ENCODE results near the gene ZNF469. TPM values are rescaled to one million over a fixed set of nuclear protein-coding genes. Genes with fewer than 3 reads are reported as not detected.

The ZNF469 gene
- total RNA-seq, 1 donor from 2014 or later = 1.5 TPM

- TF ChIP-seq, protein P1, sequence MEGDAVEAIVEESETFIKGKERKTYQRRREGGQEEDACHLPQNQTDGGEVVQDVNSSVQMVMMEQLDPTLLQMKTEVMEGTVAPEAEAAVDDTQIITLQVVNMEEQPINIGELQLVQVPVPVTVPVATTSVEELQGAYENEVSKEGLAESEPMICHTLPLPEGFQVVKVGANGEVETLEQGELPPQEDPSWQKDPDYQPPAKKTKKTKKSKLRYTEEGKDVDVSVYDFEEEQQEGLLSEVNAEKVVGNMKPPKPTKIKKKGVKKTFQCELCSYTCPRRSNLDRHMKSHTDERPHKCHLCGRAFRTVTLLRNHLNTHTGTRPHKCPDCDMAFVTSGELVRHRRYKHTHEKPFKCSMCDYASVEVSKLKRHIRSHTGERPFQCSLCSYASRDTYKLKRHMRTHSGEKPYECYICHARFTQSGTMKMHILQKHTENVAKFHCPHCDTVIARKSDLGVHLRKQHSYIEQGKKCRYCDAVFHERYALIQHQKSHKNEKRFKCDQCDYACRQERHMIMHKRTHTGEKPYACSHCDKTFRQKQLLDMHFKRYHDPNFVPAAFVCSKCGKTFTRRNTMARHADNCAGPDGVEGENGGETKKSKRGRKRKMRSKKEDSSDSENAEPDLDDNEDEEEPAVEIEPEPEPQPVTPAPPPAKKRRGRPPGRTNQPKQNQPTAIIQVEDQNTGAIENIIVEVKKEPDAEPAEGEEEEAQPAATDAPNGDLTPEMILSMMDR (conservative IDR thresholded peaks at IDR 0.05) = no peak
- H3K27ac Mint-ChIP-seq = no peak overlapping the region
- no peaks in the 10 kb centered on the region for H3K9me3 Mint-ChIP-seq
- peaks cover 25% of the 10 kb centered on the region for H3K27me3 Mint-ChIP-seq
- H3K36me3 Mint-ChIP-seq = no peaks in the 10 kb centered on the region
- H3K4me1 Mint-ChIP-seq (ENCODE audit: unreplicated experiment) = no peaks in the 10 kb centered on the region
- no peak overlapping the region for H3K4me3 Mint-ChIP-seq
- no peak for DNase-seq (ENCODE audit: extremely low spot score, unreplicated experiment)
Measured at GRCh38 chr16:88393034-88393433, 10.3 kb downstream of the ZNF469 start.

- Mint-ChIP-seq H3K4me3 (no peak overlapping the region), H3K36me3 (no peaks in the 10 kb centered on the region), H3K4me1 (ENCODE audit: unreplicated experiment) (no peaks in the 10 kb centered on the region), H3K27me3 (peaks cover 25% of the 10 kb centered on the region), H3K9me3 (no peaks in the 10 kb centered on the region), H3K27ac (no peak overlapping the region)
- DNase-seq (ENCODE audit: extremely low spot score, unreplicated experiment) = no peak
- TF ChIP-seq, protein P1 (conservative IDR thresholded peaks at IDR 0.05) = no peak
Measured at GRCh38 chr16:88393571-88393970, 10.8 kb downstream of the ZNF469 start.

GRCh38 chr16:88394426-88394825 lies 11.7 kb downstream of the ZNF469 start:
- Mint-ChIP-seq H3K36me3 (no peaks in the 10 kb centered on the region), H3K9me3 (no peaks in the 10 kb centered on the region), H3K27me3 (peaks cover 19% of the 10 kb centered on the region), H3K4me3 (no peak overlapping the region), H3K4me1 (ENCODE audit: unreplicated experiment) (no peaks in the 10 kb centered on the region), H3K27ac (no peak overlapping the region)
- TF ChIP-seq, protein P1 (conservative IDR thresholded peaks at IDR 0.05) = no peak
- no peak for DNase-seq (ENCODE audit: extremely low spot score, unreplicated experiment)

- Mint-ChIP-seq H3K9me3 (no peaks in the 10 kb centered on the region), H3K27me3 (peaks cover 17% of the 10 kb centered on the region), H3K27ac (no peak overlapping the region), H3K4me3 (no peak overlapping the region), H3K4me1 (ENCODE audit: unreplicated experiment) (no peaks in the 10 kb centered on the region), H3K36me3 (no peaks in the 10 kb centered on the region)
- TF ChIP-seq, protein P1 (conservative IDR thresholded peaks at IDR 0.05) = no peak
- no peak for DNase-seq (ENCODE audit: extremely low spot score, unreplicated experiment)
Measured at GRCh38 chr16:88395669-88396584, 13.2 kb downstream of the ZNF469 start.

DNA sequence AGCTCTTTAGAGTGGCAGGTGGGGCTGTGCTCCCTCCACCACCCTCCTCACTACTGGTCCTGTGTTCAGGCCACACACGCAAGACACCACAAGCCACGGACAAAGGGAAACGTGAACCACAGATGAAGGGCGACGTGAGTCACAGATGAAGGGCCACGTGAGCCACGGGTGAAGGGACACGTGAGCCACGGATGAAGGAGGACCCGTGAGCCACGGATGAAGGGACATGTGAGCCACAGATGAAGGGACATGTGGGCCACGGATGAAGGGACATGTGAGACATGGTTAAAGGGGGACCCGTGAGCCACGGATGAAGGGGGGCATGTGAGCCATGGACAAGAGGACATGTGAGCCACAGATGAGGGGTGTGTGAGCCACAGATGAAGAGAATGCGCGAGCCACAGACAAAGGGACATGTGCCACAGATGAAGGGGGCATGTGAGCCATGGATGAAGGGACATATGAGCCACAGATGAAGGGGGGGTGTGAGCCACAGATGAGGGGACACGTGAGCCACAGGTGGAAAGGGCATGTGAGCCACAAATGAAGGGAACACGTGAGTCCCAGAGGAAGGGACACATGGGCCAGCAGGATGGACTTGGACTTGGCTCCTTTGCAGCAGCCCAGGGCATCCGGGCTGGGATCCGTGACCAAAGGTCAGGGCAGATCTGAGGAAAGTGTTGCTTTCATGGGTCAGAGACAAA lies 15.6 kb downstream of the ZNF469 start:
- Mint-ChIP-seq H3K36me3 (no peaks in the 10 kb centered on the region), H3K27ac (no peak overlapping the region), H3K4me3 (no peak overlapping the region), H3K27me3 (peaks cover 7% of the 10 kb centered on the region), H3K9me3 (no peaks in the 10 kb centered on the region), H3K4me1 (ENCODE audit: unreplicated experiment) (peaks cover 3% of the 10 kb centered on the region)
- TF ChIP-seq, protein P1 (conservative IDR thresholded peaks at IDR 0.05) = no peak
- DNase-seq (ENCODE audit: extremely low spot score, unreplicated experiment) = no peak
